BLaER1 (cell line): ENCODE data around the gene TARP.
A peak's percentile ranks its signal among the peaks of the same experiment; 100 is the strongest.
"Not testable (repeated sequence)": the region's sequence is repeated elsewhere in the genome, so short reads cannot be mapped to it uniquely, and the experiment has no call there.

Experiments
- H3K27ac ChIP-seq: shearing (Covaris generic); formaldehyde crosslinking; 2 replicates; pipeline ENCODE4 v1.8.1; 2022
- H3K27me3 ChIP-seq: shearing (Covaris generic); formaldehyde crosslinking; 2 replicates; pipeline ENCODE4 v1.8.1; 2022
- H3K36me3 ChIP-seq: shearing (Covaris generic); formaldehyde crosslinking; 2 replicates; pipeline ENCODE4 v1.8.1; 2022
- H3K4me1 ChIP-seq: shearing (Covaris generic); formaldehyde crosslinking; 2 replicates; pipeline ENCODE4 v1.8.1; 2022
- H3K4me2 ChIP-seq: shearing (Covaris generic); formaldehyde crosslinking; 2 replicates; pipeline ENCODE4 v1.8.1; 2022
- H3K4me3 ChIP-seq: shearing (Covaris generic); formaldehyde crosslinking; 2 replicates; pipeline ENCODE4 v1.8.1; 2022
- H3K9ac ChIP-seq: shearing (Covaris generic); formaldehyde crosslinking; 2 replicates; pipeline ENCODE4 v1.8.1; 2022
- H3K9me3 ChIP-seq: shearing (Covaris generic); formaldehyde crosslinking; 2 replicates; pipeline ENCODE4 v1.8.1; 2022
- H4K20me1 ChIP-seq: shearing (Covaris generic); formaldehyde crosslinking; 2 replicates; pipeline ENCODE4 v1.8.1; 2022
- Cebpa-rat ChIP-seq: shearing (Covaris generic); IDR thresholded peaks from 2 replicates; pipeline ENCODE4 v1.8.1; 2022

The TARP gene

DNA sequence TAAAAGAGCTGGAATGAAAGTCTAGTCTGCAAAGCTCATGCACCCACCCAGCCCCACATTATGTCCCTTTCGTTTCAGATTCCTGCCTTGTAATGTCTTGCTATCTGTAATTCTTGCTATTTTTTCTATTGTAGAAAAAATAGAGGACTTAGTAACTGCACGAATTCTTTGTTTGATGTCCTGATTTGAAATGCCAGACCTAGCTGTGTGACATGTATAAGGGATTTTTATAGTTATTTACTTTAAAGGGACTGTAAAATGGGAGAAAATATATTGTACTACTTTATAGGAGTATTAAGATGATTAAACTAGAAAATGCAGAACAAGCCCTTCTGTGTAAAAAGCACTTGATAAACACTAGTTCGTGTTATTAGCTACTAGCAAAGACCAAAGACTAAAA is 32.4 kb downstream of the TARP start:
- Histone ChIP-seq H3K27me3 (no peaks in the 10 kb centered on the region), H3K9me3 (no peaks in the 10 kb centered on the region), H3K27ac (no peak overlapping the region), H3K9ac (no peak overlapping the region), H3K36me3 (no peaks in the 10 kb centered on the region), H3K4me2 (no peak overlapping the region), H3K4me1 (no peaks in the 10 kb centered on the region), H3K4me3 (no peak overlapping the region), H4K20me1 (no peaks in the 10 kb centered on the region)
- no peak for TF ChIP-seq Cebpa-rat

GRCh38 chr7:38239129-38239528 is 34.3 kb downstream of the TARP start:
- H3K36me3 ChIP-seq, H4K20me1 ChIP-seq, H3K9me3 ChIP-seq, H3K4me3 ChIP-seq, H3K4me2 ChIP-seq, H3K9ac ChIP-seq, H3K27me3 ChIP-seq, H3K4me1 ChIP-seq, H3K27ac ChIP-seq: not testable (repeated sequence)

GRCh38 chr7:38235606-38236005 is 37.8 kb downstream of the TARP start:
- no peaks in the 10 kb centered on the region for H3K9me3 ChIP-seq
- no peak overlapping the region for H3K27ac ChIP-seq
- no peak for TF ChIP-seq Cebpa-rat
- no peak overlapping the region for H3K9ac ChIP-seq
- H3K36me3 ChIP-seq = peaks cover 3% of the 10 kb centered on the region; the same call in 1 of the 2 replicates
- H3K4me2 ChIP-seq = no peak overlapping the region
- no peaks in the 10 kb centered on the region for H3K27me3 ChIP-seq
- H3K4me1 ChIP-seq = peaks cover 26% of the 10 kb centered on the region
- H4K20me1 ChIP-seq = no peaks in the 10 kb centered on the region
- no peak overlapping the region for H3K4me3 ChIP-seq

DNA sequence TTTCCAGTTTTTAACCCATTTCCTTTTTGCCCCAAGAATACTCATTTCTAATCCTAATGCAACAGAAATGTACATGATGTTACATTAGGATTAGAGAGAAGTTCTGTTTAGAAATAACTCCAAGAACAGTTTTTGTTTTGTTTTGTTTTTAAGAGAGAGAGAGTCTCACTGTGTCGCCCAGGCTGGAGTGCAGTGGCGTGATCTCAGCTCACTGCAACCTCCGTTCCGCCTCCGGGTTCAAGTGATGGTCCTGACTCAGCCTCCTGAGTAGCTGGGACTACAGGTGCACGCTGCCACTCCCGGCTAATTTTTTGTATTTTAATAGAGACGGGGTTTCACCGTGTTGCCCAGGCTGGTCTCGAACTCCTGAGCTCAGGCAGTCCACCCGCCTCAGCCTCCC is 38.7 kb downstream of the TARP start:
- H3K4me2 ChIP-seq, H3K27ac ChIP-seq, H4K20me1 ChIP-seq, H3K9ac ChIP-seq, H3K27me3 ChIP-seq, H3K4me3 ChIP-seq, H3K9me3 ChIP-seq: not testable (repeated sequence)
- H3K36me3 ChIP-seq = peaks cover 12% of the 10 kb centered on the region
- peaks cover 26% of the 10 kb centered on the region for H3K4me1 ChIP-seq

- Histone ChIP-seq H3K9ac (no peak overlapping the region), H3K4me3 (no peak overlapping the region), H3K27me3 (no peaks in the 10 kb centered on the region), H3K4me2 (peak overlapping the region; percentile 68), H3K36me3 (peaks cover 24% of the 10 kb centered on the region), H3K27ac (peak overlapping the region; percentile 54), H4K20me1 (no peaks in the 10 kb centered on the region), H3K4me1 (peaks cover 30% of the 10 kb centered on the region), H3K9me3 (no peaks in the 10 kb centered on the region)
- no peak for TF ChIP-seq Cebpa-rat
Measured at GRCh38 chr7:38232502-38233366, 40.7 kb downstream of the TARP start.

DNA sequence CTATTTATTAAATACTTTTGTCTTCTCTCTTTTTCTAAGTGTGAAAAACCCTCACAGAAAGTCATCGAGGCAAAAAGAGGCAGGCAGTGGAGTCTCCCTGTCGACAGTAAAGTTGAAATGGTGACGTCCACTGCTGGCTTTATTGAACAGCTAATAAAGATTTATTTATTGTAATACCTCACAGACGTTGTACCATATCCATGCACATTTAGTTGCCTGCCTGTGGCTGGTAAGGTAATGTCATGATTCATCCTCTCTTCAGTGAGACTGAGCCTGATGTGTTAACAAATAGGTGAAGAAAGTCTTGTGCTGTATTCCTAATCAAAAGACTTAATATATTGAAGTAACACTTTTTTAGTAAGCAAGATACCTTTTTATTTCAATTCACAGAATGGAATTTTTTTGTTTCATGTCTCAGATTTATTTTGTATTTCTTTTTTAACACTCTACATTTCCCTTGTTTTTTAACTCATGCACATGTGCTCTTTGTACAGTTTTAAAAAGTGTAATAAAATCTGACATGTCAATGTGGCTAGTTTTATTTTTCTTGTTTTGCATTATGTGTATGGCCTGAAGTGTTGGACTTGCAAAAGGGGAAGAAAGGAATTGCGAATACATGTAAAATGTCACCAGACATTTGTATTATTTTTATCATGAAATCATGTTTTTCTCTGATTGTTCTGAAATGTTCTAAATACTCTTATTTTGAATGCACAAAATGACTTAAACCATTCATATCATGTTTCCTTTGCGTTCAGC is 43.4 kb downstream of the TARP start:
- H3K4me1 ChIP-seq = peaks cover 30% of the 10 kb centered on the region
- TF ChIP-seq Cebpa-rat = no peak
- H3K27me3 ChIP-seq = no peaks in the 10 kb centered on the region
- no peak overlapping the region for H3K9ac ChIP-seq
- no peaks in the 10 kb centered on the region for H3K9me3 ChIP-seq
- H3K4me3 ChIP-seq = no peak overlapping the region
- no peak overlapping the region for H3K4me2 ChIP-seq
- no peak overlapping the region; the same call in 1 of the 2 replicates for H3K27ac ChIP-seq
- peaks cover 38% of the 10 kb centered on the region for H3K36me3 ChIP-seq
- H4K20me1 ChIP-seq = no peaks in the 10 kb centered on the region

- no peak overlapping the region for H3K27ac ChIP-seq
- peaks cover 43% of the 10 kb centered on the region for H3K36me3 ChIP-seq
- H3K4me2 ChIP-seq = no peak overlapping the region
- no peak overlapping the region for H3K9ac ChIP-seq
- no peaks in the 10 kb centered on the region for H4K20me1 ChIP-seq
- no peak for TF ChIP-seq Cebpa-rat
- H3K9me3 ChIP-seq = no peaks in the 10 kb centered on the region
- H3K27me3 ChIP-seq = no peaks in the 10 kb centered on the region
- H3K4me1 ChIP-seq = peaks cover 30% of the 10 kb centered on the region
- H3K4me3 ChIP-seq = no peak overlapping the region
Measured at GRCh38 chr7:38229386-38229785, 44.0 kb downstream of the TARP start.

GRCh38 chr7:38224392-38224791 is 49.0 kb downstream of the TARP start:
- Histone ChIP-seq H3K9ac (no peak overlapping the region), H3K4me2 (no peak overlapping the region), H3K4me3 (no peak overlapping the region), H3K4me1 (0 out of 2 replicates have a peak, but pooled peaks cover 4% of the 10 kb centered on the region), H3K27me3 (no peaks in the 10 kb centered on the region), H3K27ac (no peak overlapping the region), H4K20me1 (no peaks in the 10 kb centered on the region), H3K36me3 (peaks cover 69% of the 10 kb centered on the region), H3K9me3 (no peaks in the 10 kb centered on the region)
- TF ChIP-seq Cebpa-rat = no peak

DNA sequence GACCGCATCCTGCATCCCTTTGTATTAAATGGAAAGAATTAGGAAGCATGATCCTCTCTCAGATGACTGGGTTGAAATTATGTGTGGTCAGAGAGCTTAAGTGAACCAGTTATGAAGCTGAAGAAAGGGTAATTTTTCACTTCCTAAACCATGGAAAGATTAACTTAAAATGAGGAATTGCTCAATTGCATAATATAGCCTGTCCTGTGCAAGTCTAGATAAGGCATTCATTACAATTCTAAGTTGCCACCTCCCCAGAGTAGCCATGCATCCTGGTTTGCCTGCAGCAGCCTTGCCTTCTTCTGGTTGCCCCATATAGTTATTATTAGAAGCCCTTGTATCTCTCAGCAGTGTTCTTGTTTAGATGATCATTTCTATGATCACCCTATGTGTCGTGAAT is 50.1 kb downstream of the TARP start:
- Histone ChIP-seq H3K27ac (no peak overlapping the region), H3K9ac (no peak overlapping the region), H3K36me3 (peaks cover 74% of the 10 kb centered on the region), H4K20me1 (no peaks in the 10 kb centered on the region), H3K9me3 (no peaks in the 10 kb centered on the region), H3K4me3 (no peak overlapping the region), H3K4me2 (no peak overlapping the region), H3K4me1 (no peaks in the 10 kb centered on the region), H3K27me3 (no peaks in the 10 kb centered on the region)
- TF ChIP-seq Cebpa-rat = no peak

DNA sequence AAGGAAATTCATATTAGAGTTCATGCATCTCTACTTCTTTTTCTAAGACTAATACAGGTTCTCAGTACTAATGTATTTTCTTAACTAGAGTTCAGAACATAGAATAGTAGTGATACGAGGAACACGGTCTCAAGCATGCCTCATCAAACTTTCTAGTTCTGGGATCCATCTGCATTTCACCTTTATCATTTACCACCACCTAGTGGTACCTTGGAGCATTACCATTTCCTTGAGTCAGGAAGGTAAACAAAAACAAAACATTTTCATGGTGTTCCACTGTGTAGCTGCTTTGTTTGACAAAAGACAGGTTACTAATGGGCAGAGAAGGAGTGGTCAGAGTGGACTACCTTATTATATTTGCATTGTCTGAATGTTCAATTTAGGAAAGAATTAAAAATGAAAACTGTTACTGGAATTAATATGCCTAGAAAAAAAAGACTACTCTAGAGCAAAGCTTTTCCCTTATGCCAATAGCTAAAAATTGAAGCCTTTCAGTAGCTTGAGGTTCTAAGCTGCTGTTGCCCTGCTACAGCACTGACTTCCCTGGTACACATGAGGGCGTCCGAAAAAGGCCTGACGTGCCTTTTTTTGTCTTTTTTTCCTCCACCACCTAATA is 50.8 kb downstream of the TARP start:
- Histone ChIP-seq H4K20me1 (no peaks in the 10 kb centered on the region), H3K4me1 (no peaks in the 10 kb centered on the region), H3K36me3 (peaks cover 73% of the 10 kb centered on the region), H3K27me3 (no peaks in the 10 kb centered on the region), H3K27ac (no peak overlapping the region), H3K4me2 (no peak overlapping the region), H3K9me3 (no peaks in the 10 kb centered on the region), H3K9ac (no peak overlapping the region), H3K4me3 (no peak overlapping the region)
- TF ChIP-seq Cebpa-rat = no peak
